Measurements from ENCODE around the gene UBN1. TPM values are rescaled to one million over a fixed set of nuclear protein-coding genes. Genes with fewer than 3 reads are reported as not detected.

UBN1 gene
- total RNA-seq, 1 experiment from 2014 or later = 63.1 TPM

DNA sequence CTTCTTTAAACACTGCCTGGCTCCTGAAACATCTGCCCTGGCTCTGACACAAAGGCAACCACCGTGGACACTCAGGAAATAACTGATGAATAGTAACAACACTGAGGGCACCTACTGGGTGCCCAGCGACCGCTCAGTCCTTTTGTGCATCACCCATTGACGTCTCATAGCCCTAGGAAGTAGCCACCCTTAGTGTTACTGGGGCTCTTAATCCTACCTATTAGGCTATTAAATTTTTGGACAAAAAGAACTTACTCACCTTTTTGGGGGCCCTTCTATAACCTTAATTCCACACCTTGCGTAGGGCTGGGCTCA, 78.0 kb downstream of the UBN1 start:
- H3K36me3 ChIP-seq (ENCODE audit: control insufficient read depth, insufficient read depth, low read length) = no peaks in the 10 kb centered on the region
- H3K9me3 ChIP-seq (ENCODE audit: control insufficient read depth, insufficient read depth, low read depth, low read length) = peaks cover 8% of the 10 kb centered on the region; the same call in 1 of the 2 replicates
- no peaks in the 10 kb centered on the region for H3K27me3 ChIP-seq (ENCODE audit: control insufficient read depth, insufficient read depth, low read length)
- DNase-seq (ENCODE audit: low read depth, low spot score) (no peak), ATAC-seq (no peak)
- H3K4me3 ChIP-seq (ENCODE audit: low read depth in 2 of 2, low read length in 2 of 2) = no peak overlapping the region
- H3K4me1 ChIP-seq (ENCODE audit: control insufficient read depth, insufficient read depth, low read length) = peaks cover 2% of the 10 kb centered on the region; the same call in 1 of the 2 replicates
- H3K27ac ChIP-seq (ENCODE audit: low read length) = peak overlapping the region; percentile 31
- ChIA-PET CTCF (no interaction called here), POLR2A (no interaction called here)
- in situ Hi-C loops (cut with HindIII; ENCODE audit: low pct_unique_long_range_greater_than_20kb, low sequenced_read_pairs) (no loop called here), intact Hi-C loops (cut with micrococcal nuclease; ENCODE audit: unreplicated experiment) (no loop called here)
- BruUV-seq (replicated peaks) = no TSS peak
- TF ChIP-seq POLR2AphosphoS5 (IDR thresholded peaks at IDR 0.05; ENCODE audit: low read depth, low read length) = no peak
- TF ChIP-seq, protein P1, sequence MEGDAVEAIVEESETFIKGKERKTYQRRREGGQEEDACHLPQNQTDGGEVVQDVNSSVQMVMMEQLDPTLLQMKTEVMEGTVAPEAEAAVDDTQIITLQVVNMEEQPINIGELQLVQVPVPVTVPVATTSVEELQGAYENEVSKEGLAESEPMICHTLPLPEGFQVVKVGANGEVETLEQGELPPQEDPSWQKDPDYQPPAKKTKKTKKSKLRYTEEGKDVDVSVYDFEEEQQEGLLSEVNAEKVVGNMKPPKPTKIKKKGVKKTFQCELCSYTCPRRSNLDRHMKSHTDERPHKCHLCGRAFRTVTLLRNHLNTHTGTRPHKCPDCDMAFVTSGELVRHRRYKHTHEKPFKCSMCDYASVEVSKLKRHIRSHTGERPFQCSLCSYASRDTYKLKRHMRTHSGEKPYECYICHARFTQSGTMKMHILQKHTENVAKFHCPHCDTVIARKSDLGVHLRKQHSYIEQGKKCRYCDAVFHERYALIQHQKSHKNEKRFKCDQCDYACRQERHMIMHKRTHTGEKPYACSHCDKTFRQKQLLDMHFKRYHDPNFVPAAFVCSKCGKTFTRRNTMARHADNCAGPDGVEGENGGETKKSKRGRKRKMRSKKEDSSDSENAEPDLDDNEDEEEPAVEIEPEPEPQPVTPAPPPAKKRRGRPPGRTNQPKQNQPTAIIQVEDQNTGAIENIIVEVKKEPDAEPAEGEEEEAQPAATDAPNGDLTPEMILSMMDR (IDR thresholded peaks at IDR 0.05) = no peak
- no peak for TF ChIP-seq SIN3A (IDR thresholded peaks at IDR 0.05; ENCODE audit: borderline replicate concordance, insufficient read depth, low read depth, low read length)
- TF ChIP-seq TCF7L2 (IDR thresholded peaks at IDR 0.05; ENCODE audit: low read depth, low read length) = no peak
- TF ChIP-seq, protein P2, sequence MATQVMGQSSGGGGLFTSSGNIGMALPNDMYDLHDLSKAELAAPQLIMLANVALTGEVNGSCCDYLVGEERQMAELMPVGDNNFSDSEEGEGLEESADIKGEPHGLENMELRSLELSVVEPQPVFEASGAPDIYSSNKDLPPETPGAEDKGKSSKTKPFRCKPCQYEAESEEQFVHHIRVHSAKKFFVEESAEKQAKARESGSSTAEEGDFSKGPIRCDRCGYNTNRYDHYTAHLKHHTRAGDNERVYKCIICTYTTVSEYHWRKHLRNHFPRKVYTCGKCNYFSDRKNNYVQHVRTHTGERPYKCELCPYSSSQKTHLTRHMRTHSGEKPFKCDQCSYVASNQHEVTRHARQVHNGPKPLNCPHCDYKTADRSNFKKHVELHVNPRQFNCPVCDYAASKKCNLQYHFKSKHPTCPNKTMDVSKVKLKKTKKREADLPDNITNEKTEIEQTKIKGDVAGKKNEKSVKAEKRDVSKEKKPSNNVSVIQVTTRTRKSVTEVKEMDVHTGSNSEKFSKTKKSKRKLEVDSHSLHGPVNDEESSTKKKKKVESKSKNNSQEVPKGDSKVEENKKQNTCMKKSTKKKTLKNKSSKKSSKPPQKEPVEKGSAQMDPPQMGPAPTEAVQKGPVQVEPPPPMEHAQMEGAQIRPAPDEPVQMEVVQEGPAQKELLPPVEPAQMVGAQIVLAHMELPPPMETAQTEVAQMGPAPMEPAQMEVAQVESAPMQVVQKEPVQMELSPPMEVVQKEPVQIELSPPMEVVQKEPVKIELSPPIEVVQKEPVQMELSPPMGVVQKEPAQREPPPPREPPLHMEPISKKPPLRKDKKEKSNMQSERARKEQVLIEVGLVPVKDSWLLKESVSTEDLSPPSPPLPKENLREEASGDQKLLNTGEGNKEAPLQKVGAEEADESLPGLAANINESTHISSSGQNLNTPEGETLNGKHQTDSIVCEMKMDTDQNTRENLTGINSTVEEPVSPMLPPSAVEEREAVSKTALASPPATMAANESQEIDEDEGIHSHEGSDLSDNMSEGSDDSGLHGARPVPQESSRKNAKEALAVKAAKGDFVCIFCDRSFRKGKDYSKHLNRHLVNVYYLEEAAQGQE (IDR thresholded peaks at IDR 0.05; ENCODE audit: insufficient read depth in 1 of 2, low read depth in 2 of 2, low read length in 1 of 2) = no peak

DNA sequence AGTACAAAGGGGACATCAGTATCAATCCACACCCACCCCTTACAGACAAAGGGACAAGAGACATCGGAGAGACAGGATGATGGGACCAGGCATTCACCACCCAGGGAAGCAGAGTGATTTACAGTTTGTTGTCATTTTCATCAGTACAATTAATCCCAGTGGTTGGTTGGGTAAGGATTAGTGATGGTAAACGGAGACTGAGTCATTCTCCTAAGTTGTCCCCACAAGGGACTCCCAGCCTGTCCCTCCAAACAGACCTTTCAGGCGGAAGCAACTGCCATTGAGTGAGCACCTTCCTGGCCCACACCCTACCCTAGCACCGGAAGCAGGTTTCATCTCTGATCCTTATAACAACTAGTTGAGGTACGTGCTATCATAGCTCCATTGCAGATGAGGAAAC, 78.5 kb downstream of the UBN1 start:
- in situ Hi-C loops (cut with HindIII; ENCODE audit: low pct_unique_long_range_greater_than_20kb, low sequenced_read_pairs) = no loop called here
- ATAC-seq (no peak), DNase-seq (ENCODE audit: low read depth, low spot score) (no peak)
- Histone ChIP-seq H3K36me3 (ENCODE audit: control insufficient read depth, insufficient read depth, low read length) (no peaks in the 10 kb centered on the region), H3K27ac (ENCODE audit: low read length) (no peak overlapping the region), H3K4me3 (ENCODE audit: low read depth in 2 of 2, low read length in 2 of 2) (no peak overlapping the region), H3K27me3 (ENCODE audit: control insufficient read depth, insufficient read depth, low read length) (no peaks in the 10 kb centered on the region), H3K9me3 (ENCODE audit: control insufficient read depth, insufficient read depth, low read depth, low read length) (peaks cover 8% of the 10 kb centered on the region; the same call in 1 of the 2 replicates), H3K4me1 (ENCODE audit: control insufficient read depth, insufficient read depth, low read length) (peaks cover 2% of the 10 kb centered on the region; the same call in 1 of the 2 replicates)
- POLR2A ChIA-PET = no interaction called here
- intact Hi-C loops (cut with micrococcal nuclease; ENCODE audit: unreplicated experiment) = no loop called here
- TF ChIP-seq SIN3A (IDR thresholded peaks at IDR 0.05; ENCODE audit: borderline replicate concordance, insufficient read depth, low read depth, low read length) = no peak
- TF ChIP-seq, protein P2 (IDR thresholded peaks at IDR 0.05; ENCODE audit: insufficient read depth in 1 of 2, low read depth in 2 of 2, low read length in 1 of 2) = no peak
- TF ChIP-seq TCF7L2 (IDR thresholded peaks at IDR 0.05; ENCODE audit: low read depth, low read length) = no peak
- no peak for TF ChIP-seq POLR2AphosphoS5 (IDR thresholded peaks at IDR 0.05; ENCODE audit: low read depth, low read length)
- TF ChIP-seq, protein P1 (IDR thresholded peaks at IDR 0.05) = no peak
- CTCF ChIA-PET = no interaction called here
- BruUV-seq (replicated peaks) = no TSS peak
